Activated T-cell treated with anti-CD3 and anti-CD28 coated beads, Interleukin-2, amount 50 U/mL, for 4 hours (primary cell): ENCODE data around the gene NFE2L1. TPM values are rescaled to one million over a fixed set of nuclear protein-coding genes. Genes with fewer than 3 reads are reported as not detected.

Experiments used
- total RNA-seq, 3 donors: library from RNA; stranded (reverse); gene quantifications; one replicate each; pipeline ENCODE4 v1.2.1, GENCODE V29; 2021

Gene NFE2L1
- total RNA-seq, 3 donors from 2014 or later: 93.1 to 123 (median 109) TPM

Other genes with a start within 250 kb of the NFE2L1 start
- gene OSBPL7, start 226.6 kb upstream of the NFE2L1 start, total RNA-seq: 1 to 10 TPM; 8.1 to 9.3 (median 9.0) TPM
- gene MRPL10, start 216.8 kb upstream of the NFE2L1 start, total RNA-seq: 10 to 100 TPM; 56.6 to 62.1 (median 58.6) TPM
- under 1 TPM; 0.27 to 0.63 (median 0.29) TPM for gene LRRC46, start 216.7 kb upstream of the NFE2L1 start, total RNA-seq
- 10 to 100 TPM; 13.9 to 15.6 (median 14.5) TPM for gene SCRN2, start 207.1 kb upstream of the NFE2L1 start, total RNA-seq
- under 1 TPM; 0.05 to 0.08 (median 0.05) TPM for gene SP6, start 197.2 kb upstream of the NFE2L1 start, total RNA-seq
- gene SP2, start 152.1 kb upstream of the NFE2L1 start, total RNA-seq: 10 to 100 TPM; 20.9 to 25.6 (median 23.1) TPM
- gene PNPO, start 106.8 kb upstream of the NFE2L1 start, total RNA-seq: 10 to 100 TPM; 82.8 to 83.5 (median 83.2) TPM
- gene PRR15L, start 90.5 kb upstream of the NFE2L1 start, total RNA-seq: under 1 TPM in 2 of 3 donors, not detected in 1; 0.14 to 0.29 TPM
- 100 to 1,000 TPM; 145 to 159 (median 156) TPM for gene CDK5RAP3, start 77.2 kb upstream of the NFE2L1 start, total RNA-seq
- 1 to 10 TPM; 2.6 to 3.9 (median 3.2) TPM for gene COPZ2, start 10.6 kb upstream of the NFE2L1 start, total RNA-seq
- gene CBX1, start 53.1 kb downstream of the NFE2L1 start, total RNA-seq: 10 to 100 TPM; 53.2 to 64.4 (median 60.8) TPM
- 10 to 100 TPM; 30.5 to 41.9 (median 30.9) TPM for gene SNX11, start 59.4 kb downstream of the NFE2L1 start, total RNA-seq